Body of pancreas (tissue), 4 donors: ENCODE data around the gene FUNDC2. TPM values are rescaled to one million over a fixed set of nuclear protein-coding genes. Genes with fewer than 3 reads are reported as not detected.
A peak's percentile ranks its signal among the peaks of the same experiment; 100 is the strongest.

Experiments used
- ATAC-seq: fragments of 150-250 bp; one replicate; pipeline ENCODE4 v1.9.1; 2016
- DNase-seq, 4 donors: peaks; one replicate each; pipeline ENCODE4 v3.0.0-alpha.2; 2019
- H3K27ac ChIP-seq, 4 donors: fragments of 200-600 bp; sonication (generic); 1 replicate in 3 of 4; 2 replicates in 1 of 4; pipeline versions ENCODE4 v1.5.1 to v1.6.1; 2016 to 2019; ENCODE audit warnings: mild to moderate bottlenecking in 1 of 4, mixed read lengths in 1 of 4, moderate library complexity in 1 of 4
- H3K27me3 ChIP-seq, 2 donors: fragments of 200-600 bp; sonication (generic); one replicate each; pipeline ENCODE4 v1.6.0; 2016; ENCODE audit warnings: mild to moderate bottlenecking in 1 of 2
- H3K36me3 ChIP-seq, 2 donors: fragments of 200-600 bp; sonication (generic); replicated peaks in 1 of 2; 2 replicates each; pipeline ENCODE4 v1.5.1; 2016; ENCODE audit warnings: low read depth in 2 of 2; ENCODE audit not compliant: insufficient read depth in 1 of 2
- H3K4me1 ChIP-seq: fragments of 200-600 bp; sonication (generic); one replicate; pipeline ENCODE4 v1.6.0; 2016
- H3K4me3 ChIP-seq, 2 donors: fragments of 200-600 bp; sonication (generic); 1 replicate in 1 of 2; 2 replicates in 1 of 2; pipeline ENCODE4 v1.5.1; 2016 to 2019
- H3K9me3 ChIP-seq, 3 donors: fragments of 200-600 bp; sonication (generic); 1 replicate in 2 of 3; 2 replicates in 1 of 3; pipeline ENCODE4 v1.5.1; 2016
- CTCF ChIP-seq, 7 experiments: fragments of 450-650 bp in 4 of 7; fragments of 200-600 bp in 3 of 7; sonication (generic) in 3 of 7; IDR thresholded peaks; one replicate each; pipeline ENCODE4 v1.5.1; 2016 to 2019; ENCODE audit warnings: antibody characterized with exemption in 7 of 7
- POLR2A ChIP-seq, 3 donors: fragments of 450-650 bp; IDR thresholded peaks; one replicate each; pipeline ENCODE4 v1.6.1; 2016; ENCODE audit warnings: antibody characterized with exemption in 3 of 3, mild to moderate bottlenecking in 2 of 3
- WGBS, 2 donors: methylation state at CpG; one replicate each; pipeline ENCODE4 v1.1.5; 2017; 5-methylcytosine and 5-hydroxymethylcytosine counted together
- intact Hi-C: fragments of 100-400 bp; cut with DNase I; formaldehyde crosslinking; loops from one replicate; pipeline ENCODE4 v1.15.1; 2023
- total RNA-seq, 2 donors: library from RNA; depleted of rRNA; stranded (reverse); fragments of >200 nt; gene quantifications; one replicate each; pipeline ENCODE4 v1.1.0, GENCODE V29; 2016

Gene FUNDC2
- total RNA-seq, 2 donors from 2014 or later = 28.8 to 66.3 TPM

DNA sequence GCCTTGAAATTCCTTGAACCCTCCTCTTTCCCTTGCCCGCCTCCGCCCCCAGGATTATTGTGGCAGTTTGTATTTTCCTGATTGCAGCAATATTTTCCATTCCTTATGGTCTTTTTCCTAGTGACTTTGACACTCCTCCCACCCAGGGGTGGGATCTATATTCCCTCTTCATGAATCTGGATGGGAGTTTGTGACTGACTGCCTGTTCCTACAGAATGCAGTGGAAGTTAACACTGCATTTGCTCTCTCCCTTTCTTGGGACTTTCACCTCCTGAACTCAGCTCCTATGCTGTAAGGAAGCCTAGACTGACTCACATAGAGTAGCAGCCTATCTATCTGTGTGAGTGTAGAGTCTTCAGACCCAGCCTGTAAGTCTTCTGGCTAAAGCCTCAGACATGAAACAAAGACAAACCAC, 2.2 kb downstream of the FUNDC2 start:
- TF ChIP-seq CTCF (IDR thresholded peaks at IDR 0.05) = no peak
- peak in 2 of 3 donors; percentile 21 to 49 for TF ChIP-seq POLR2A (IDR thresholded peaks at IDR 0.05)
- Histone ChIP-seq H3K27ac (peak overlapping the region; percentile 87 to 99 (median 96)), H3K4me1 (peaks cover 18% of the 10 kb centered on the region), H3K4me3 (no peak overlapping the region), H3K27me3 (no peaks in the 10 kb centered on the region), H3K9me3 (no peaks in the 10 kb centered on the region), H3K36me3 (no peaks in the 10 kb centered on the region)
- DNase-seq (peak in 1 of 4 donors; percentile 18), ATAC-seq (no peak)
- intact Hi-C loops = no loop called here
- 36 to 58% methylated on average over 2 of the region's 2 CpGs for WGBS, 2 donors

DNA sequence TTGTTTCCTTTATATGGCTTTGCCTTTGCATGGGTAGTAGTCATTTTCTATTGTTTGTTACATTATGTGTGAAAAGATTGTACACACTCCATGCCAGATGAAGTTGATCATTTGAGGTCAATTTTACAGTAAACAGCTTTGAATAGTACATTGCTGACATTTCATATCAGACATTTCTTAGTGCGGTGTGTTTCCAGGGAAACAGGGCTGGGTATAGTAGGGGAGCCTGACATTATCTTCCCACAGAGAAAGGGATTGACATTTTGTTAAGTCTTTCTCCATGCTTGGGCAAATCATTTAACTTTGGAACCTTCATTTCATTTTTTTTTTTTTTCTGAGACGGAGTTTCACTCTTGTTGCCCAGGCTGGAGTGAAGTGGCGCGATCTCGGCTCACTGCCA, 5.0 kb downstream of the FUNDC2 start:
- intact Hi-C loops = no loop called here
- 38 to 75% methylated on average over 1 to 5 of the region's 5 CpGs for WGBS, 2 donors
- no peaks in the 10 kb centered on the region for H3K4me1 ChIP-seq
- H3K36me3 ChIP-seq = no peaks in the 10 kb centered on the region
- ATAC-seq (no peak), DNase-seq (no peak)
- no peak for TF ChIP-seq POLR2A (IDR thresholded peaks at IDR 0.05)
- TF ChIP-seq CTCF (IDR thresholded peaks at IDR 0.05) = no peak
- peak overlapping the region in 2 of 4 donors; percentile 6 to 50 for H3K27ac ChIP-seq
- no peaks in the 10 kb centered on the region for H3K27me3 ChIP-seq
- no peak overlapping the region for H3K4me3 ChIP-seq
- no peaks in the 10 kb centered on the region for H3K9me3 ChIP-seq

DNA sequence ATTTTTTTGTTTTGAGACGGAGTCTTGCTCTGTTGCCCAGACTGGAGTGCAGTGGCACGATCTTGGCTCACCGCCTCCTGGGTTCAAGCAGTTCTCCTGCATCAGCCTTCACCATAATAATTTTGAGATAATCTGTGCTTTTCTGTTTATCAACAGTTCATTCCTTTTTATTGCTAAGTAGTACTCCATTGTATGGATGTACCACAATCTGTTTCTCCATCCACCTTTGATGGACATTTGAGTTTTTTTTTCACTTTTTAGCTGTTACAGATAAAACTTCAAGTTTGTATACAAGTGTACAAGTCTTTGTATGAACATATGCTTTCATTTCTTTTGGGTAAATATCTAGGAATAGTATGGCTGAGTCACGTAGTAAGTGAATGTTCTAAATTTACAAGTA, 9.0 kb downstream of the FUNDC2 start:
- TF ChIP-seq CTCF (IDR thresholded peaks at IDR 0.05) = no peak
- TF ChIP-seq POLR2A (IDR thresholded peaks at IDR 0.05) = no peak
- H3K27ac ChIP-seq = no peak overlapping the region
- no peak overlapping the region for H3K4me3 ChIP-seq
- H3K27me3 ChIP-seq = no peaks in the 10 kb centered on the region
- no peaks in the 10 kb centered on the region for H3K36me3 ChIP-seq
- H3K4me1 ChIP-seq = no peaks in the 10 kb centered on the region
- no peak for DNase-seq
- no peaks in the 10 kb centered on the region for H3K9me3 ChIP-seq
- 91 to 92% methylated on average over 4 of the region's 4 CpGs for WGBS, 2 donors
- intact Hi-C loops = no loop called here
- no peak for ATAC-seq

- 49 to 50% methylated on average over 6 of the region's 6 CpGs for WGBS, 2 donors
- H3K4me3 ChIP-seq = no peak overlapping the region
- H3K27ac ChIP-seq = peak overlapping the region in 2 of 4 donors; percentile 40 to 58
- intact Hi-C loops = no loop called here
- ATAC-seq = peak; percentile 66
- H3K4me1 ChIP-seq = peaks cover 46% of the 10 kb centered on the region
- H3K27me3 ChIP-seq = no peaks in the 10 kb centered on the region
- no peaks in the 10 kb centered on the region for H3K36me3 ChIP-seq
- TF ChIP-seq POLR2A (IDR thresholded peaks at IDR 0.05) (no peak), CTCF (IDR thresholded peaks at IDR 0.05) (no peak)
- no peaks in the 10 kb centered on the region for H3K9me3 ChIP-seq
- DNase-seq = peak in 1 of 4 donors; percentile 16
Measured at GRCh38 chrX:155046129-155046810, 19.6 kb downstream of the FUNDC2 start.
